Liver (tissue), 3 donors: ENCODE data around the gene NDUFS2.

ENCODE experiments used
- RXRA ChIP-seq, 2 donors: IDR thresholded peaks; 2 replicates each; pipeline ENCODE4 v1.6.1; 2017 to 2018; ENCODE audit warnings: antibody characterized with exemption in 2 of 2, mild to moderate bottlenecking in 1 of 2
- TF ChIP-seq, protein P1 (sequence below): fragments of 150-350 bp; IDR thresholded peaks from 2 replicates; pipeline ENCODE4 v1.5.1; 2017; ENCODE audit warnings: improper control_type of control experiment, low read depth, low read length; ENCODE audit not compliant: missing input control
- donor health status: healthy.
- donor health status: healthy.

DNA sequence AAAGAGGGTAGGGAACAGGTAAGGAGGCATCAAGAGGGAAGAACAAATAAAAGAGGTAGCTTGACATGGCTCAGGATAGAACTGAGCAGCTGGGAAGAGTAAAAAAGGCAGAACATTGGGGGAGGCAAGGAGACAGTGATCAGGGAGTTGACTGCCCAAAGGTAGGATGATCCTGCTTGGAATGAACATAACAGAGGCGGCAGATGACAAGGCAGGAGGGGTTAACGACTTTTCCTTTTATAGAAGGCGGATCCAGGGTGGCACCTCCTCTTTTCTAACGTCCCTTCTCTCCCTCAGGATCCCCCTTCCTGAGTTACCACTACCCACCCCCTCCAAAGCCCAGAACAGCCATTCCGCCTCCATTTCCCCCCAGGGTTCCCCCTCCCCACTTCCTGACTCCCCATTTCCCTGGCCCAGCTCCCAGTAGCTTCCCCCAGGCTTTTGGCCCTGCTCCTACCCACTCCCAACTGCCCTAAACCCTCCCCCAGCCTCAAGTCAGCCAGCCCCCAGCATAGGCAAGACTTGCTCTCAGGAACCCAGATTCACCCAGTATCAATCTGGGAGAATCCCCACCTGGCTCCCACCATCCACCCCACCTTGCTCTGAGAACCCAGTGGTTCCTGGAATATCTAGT, 2.5 kb upstream of the NDUFS2 start:
- TF ChIP-seq, protein P1, sequence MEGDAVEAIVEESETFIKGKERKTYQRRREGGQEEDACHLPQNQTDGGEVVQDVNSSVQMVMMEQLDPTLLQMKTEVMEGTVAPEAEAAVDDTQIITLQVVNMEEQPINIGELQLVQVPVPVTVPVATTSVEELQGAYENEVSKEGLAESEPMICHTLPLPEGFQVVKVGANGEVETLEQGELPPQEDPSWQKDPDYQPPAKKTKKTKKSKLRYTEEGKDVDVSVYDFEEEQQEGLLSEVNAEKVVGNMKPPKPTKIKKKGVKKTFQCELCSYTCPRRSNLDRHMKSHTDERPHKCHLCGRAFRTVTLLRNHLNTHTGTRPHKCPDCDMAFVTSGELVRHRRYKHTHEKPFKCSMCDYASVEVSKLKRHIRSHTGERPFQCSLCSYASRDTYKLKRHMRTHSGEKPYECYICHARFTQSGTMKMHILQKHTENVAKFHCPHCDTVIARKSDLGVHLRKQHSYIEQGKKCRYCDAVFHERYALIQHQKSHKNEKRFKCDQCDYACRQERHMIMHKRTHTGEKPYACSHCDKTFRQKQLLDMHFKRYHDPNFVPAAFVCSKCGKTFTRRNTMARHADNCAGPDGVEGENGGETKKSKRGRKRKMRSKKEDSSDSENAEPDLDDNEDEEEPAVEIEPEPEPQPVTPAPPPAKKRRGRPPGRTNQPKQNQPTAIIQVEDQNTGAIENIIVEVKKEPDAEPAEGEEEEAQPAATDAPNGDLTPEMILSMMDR = no peak
- TF ChIP-seq RXRA (IDR thresholded peaks at IDR 0.05) = no peak
